ENCODE measurements around the gene S1PR1. TPM values are rescaled to one million over a fixed set of nuclear protein-coding genes. Genes with fewer than 3 reads are reported as not detected.
A peak's percentile ranks its signal among the peaks of the same experiment; 100 is the strongest.

The S1PR1 gene
- polyA plus RNA-seq, 3 donors = 0.36 to 0.64 (median 0.43) TPM

DNA sequence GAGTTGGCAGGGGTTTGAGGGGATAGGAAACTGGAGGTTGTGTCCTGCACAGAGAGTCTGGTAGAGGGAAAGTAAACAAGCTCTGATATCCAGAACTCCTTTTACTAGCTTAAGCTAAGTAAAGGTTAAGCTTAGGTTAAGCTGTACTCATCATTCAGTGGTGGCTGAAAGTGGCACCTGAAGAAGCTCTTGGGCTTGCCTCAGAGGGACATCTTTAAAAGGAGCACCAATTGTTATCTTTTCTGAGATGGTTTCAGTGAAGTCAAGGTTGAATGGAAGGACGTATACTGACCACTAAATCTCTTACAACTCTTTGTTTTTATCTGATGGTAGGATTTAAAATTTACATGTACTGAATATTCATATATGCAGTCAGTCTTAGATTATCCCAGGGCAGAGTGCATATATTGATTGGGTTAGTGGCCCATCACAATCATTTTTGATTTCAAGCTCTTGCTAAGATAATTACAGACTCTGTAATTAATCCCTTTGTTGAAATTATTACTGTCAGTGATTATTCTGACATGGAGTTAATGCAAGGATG lies 43.3 kb downstream of the S1PR1 start:
- WGBS (ENCODE audit: insufficient coverage) = no CpG with 5 or more reads among the region's 1 CpG
- intact Hi-C loops (cut with micrococcal nuclease) = no loop called here
- no peak for DNase-seq
- H2AFZ ChIP-seq (ENCODE audit: insufficient read depth, low read depth, low read length, poor library complexity, severe bottlenecking) = no peak overlapping the region
- TF ChIP-seq, protein P1, sequence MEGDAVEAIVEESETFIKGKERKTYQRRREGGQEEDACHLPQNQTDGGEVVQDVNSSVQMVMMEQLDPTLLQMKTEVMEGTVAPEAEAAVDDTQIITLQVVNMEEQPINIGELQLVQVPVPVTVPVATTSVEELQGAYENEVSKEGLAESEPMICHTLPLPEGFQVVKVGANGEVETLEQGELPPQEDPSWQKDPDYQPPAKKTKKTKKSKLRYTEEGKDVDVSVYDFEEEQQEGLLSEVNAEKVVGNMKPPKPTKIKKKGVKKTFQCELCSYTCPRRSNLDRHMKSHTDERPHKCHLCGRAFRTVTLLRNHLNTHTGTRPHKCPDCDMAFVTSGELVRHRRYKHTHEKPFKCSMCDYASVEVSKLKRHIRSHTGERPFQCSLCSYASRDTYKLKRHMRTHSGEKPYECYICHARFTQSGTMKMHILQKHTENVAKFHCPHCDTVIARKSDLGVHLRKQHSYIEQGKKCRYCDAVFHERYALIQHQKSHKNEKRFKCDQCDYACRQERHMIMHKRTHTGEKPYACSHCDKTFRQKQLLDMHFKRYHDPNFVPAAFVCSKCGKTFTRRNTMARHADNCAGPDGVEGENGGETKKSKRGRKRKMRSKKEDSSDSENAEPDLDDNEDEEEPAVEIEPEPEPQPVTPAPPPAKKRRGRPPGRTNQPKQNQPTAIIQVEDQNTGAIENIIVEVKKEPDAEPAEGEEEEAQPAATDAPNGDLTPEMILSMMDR (IDR thresholded peaks at IDR 0.05) = no peak
- Mint-ChIP-seq H3K4me1 (peaks cover 21% of the 10 kb centered on the region), H3K9me3 (no peaks in the 10 kb centered on the region), H3K36me3 (no peaks in the 10 kb centered on the region), H3K27ac (no peak overlapping the region), H3K27me3 (ENCODE audit: low read depth in 3 of 3) (peaks cover 3 to 7% (median 3%) of the 10 kb centered on the region in 3 donors), H3K4me3 (no peak overlapping the region)
- H4K20me1 ChIP-seq (ENCODE audit: insufficient read depth, low read length) = no peaks in the 10 kb centered on the region
- no peaks in the 10 kb centered on the region for H3K27me3 ChIP-seq (ENCODE audit: control insufficient read depth in 2 of 2, insufficient read depth in 2 of 2, low read length in 2 of 2)
- H3K4me3 ChIP-seq (replicated peaks in 1 of 3; ENCODE audit: low read depth in 2 of 3, low read length in 3 of 3) = no peak overlapping the region
- H3K9me3 ChIP-seq (replicated peaks in 1 of 2; ENCODE audit: control insufficient read depth in 1 of 2, insufficient read depth in 1 of 2, low read length in 2 of 2) = no peaks in the 10 kb centered on the region
- no peak overlapping the region for H3K9ac ChIP-seq (ENCODE audit: insufficient read depth, low read length, poor library complexity, severe bottlenecking)
- H3K4me2 ChIP-seq (replicated peaks; ENCODE audit: extremely low read depth, low read length, poor library complexity, severe bottlenecking) = no peak overlapping the region
- H3K36me3 ChIP-seq (replicated peaks in 1 of 2; ENCODE audit: control insufficient read depth in 1 of 2, insufficient read depth in 2 of 2, low read length in 2 of 2) = no peaks in the 10 kb centered on the region
- no peak overlapping the region for H3K27ac ChIP-seq (ENCODE audit: low read depth in 1 of 2, low read length in 2 of 2)
- no peaks in the 10 kb centered on the region for H3K79me2 ChIP-seq (ENCODE audit: insufficient read depth, low read length)
- H3K4me1 ChIP-seq (ENCODE audit: control insufficient read depth in 1 of 2, insufficient read depth in 2 of 2, low read length in 2 of 2) = peaks cover 9 to 13% of the 10 kb centered on the region in 2 donors

DNA sequence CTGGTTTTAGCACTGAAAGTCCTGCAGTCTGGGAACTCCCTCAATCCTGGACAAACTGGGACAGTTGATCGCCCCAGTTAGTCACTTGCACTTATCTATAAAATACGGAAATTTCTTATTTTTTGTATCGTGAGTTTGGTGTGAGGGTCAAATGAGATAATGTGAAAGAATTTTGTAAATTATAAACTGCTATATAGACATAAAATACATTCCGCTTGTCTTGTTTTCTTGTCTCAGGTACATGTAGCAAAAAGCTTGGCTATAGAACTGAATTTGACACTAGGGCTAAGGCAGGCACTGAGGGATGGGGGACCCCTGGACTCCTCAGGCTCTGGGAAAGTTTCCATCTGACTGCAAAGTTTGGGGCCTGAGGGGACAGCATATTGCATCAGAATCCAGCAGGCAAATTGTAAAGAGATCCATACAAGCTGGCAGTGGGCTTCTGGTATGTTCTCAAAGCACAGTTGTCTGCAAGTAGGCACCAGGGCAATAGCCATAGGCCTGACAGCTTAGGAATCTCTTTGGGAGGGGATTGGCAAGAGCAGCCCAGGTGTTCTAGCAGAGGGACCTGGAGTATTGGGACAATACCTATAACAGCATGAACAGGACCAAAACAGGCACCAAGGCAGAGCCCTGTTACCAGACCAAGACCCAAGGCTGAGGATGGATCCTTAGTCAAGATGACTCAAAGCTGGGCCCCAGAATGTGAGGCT lies 44.3 kb downstream of the S1PR1 start:
- H3K4me3 Mint-ChIP-seq = no peak overlapping the region
- intact Hi-C loops (cut with micrococcal nuclease) = no loop called here
- WGBS (ENCODE audit: insufficient coverage) = no CpG with 5 or more reads among the region's 4 CpGs
- peaks cover 21% of the 10 kb centered on the region for H3K4me1 Mint-ChIP-seq
- Histone ChIP-seq H3K9me3 (replicated peaks in 1 of 2; ENCODE audit: control insufficient read depth in 1 of 2, insufficient read depth in 1 of 2, low read length in 2 of 2) (no peaks in the 10 kb centered on the region), H4K20me1 (ENCODE audit: insufficient read depth, low read length) (no peaks in the 10 kb centered on the region), H3K4me3 (replicated peaks in 1 of 3; ENCODE audit: low read depth in 2 of 3, low read length in 3 of 3) (no peak overlapping the region), H3K36me3 (replicated peaks in 1 of 2; ENCODE audit: control insufficient read depth in 1 of 2, insufficient read depth in 2 of 2, low read length in 2 of 2) (no peaks in the 10 kb centered on the region), H3K9ac (ENCODE audit: insufficient read depth, low read length, poor library complexity, severe bottlenecking) (no peak overlapping the region), H3K27ac (ENCODE audit: low read depth in 1 of 2, low read length in 2 of 2) (no peak overlapping the region), H2AFZ (ENCODE audit: insufficient read depth, low read depth, low read length, poor library complexity, severe bottlenecking) (no peak overlapping the region), H3K27me3 (ENCODE audit: control insufficient read depth in 2 of 2, insufficient read depth in 2 of 2, low read length in 2 of 2) (no peaks in the 10 kb centered on the region), H3K4me1 (ENCODE audit: control insufficient read depth in 1 of 2, insufficient read depth in 2 of 2, low read length in 2 of 2) (peaks cover 9 to 13% of the 10 kb centered on the region in 2 donors), H3K79me2 (ENCODE audit: insufficient read depth, low read length) (no peaks in the 10 kb centered on the region), H3K4me2 (replicated peaks; ENCODE audit: extremely low read depth, low read length, poor library complexity, severe bottlenecking) (no peak overlapping the region)
- no peaks in the 10 kb centered on the region for H3K9me3 Mint-ChIP-seq
- peaks cover 3 to 7% (median 3%) of the 10 kb centered on the region in 3 donors for H3K27me3 Mint-ChIP-seq (ENCODE audit: low read depth in 3 of 3)
- peak overlapping the region in 1 of 7 donors; percentile 37 for H3K27ac Mint-ChIP-seq
- H3K36me3 Mint-ChIP-seq = no peaks in the 10 kb centered on the region
- TF ChIP-seq, protein P1 (IDR thresholded peaks at IDR 0.05) = no peak
- DNase-seq = no peak
